ENCODE data around the gene KLHL12. TPM values are rescaled to one million over a fixed set of nuclear protein-coding genes. Genes with fewer than 3 reads are reported as not detected.

Gene KLHL12
- total RNA-seq, 1 experiment from 2014 or later: 33.8 TPM

GRCh38 chr1:202888221-202888530 is 38.9 kb downstream of the KLHL12 start:
- peak overlapping the region; percentile 80 for H3K4me2 ChIP-seq (ENCODE audit: low read length)
- ChIA-PET POLR2A (interaction anchor here (0.9 kb wide), 1 partner anchor 16 kb away, joined by 3 read pairs; no protein-coding TSS in a partner anchor), RAD21 (ENCODE audit: low non-redundant PET in 1 of 2, low total read pairs in 2 of 2, uncharacterized antibody in 2 of 2, unreplicated experiment in 2 of 2) (no interaction called here), CTCF (no interaction called here)
- H3K79me2 ChIP-seq (ENCODE audit: insufficient read depth, low read length): peaks cover 28% of the 10 kb centered on the region
- no peaks in the 10 kb centered on the region for H3K9me2 ChIP-seq (ENCODE audit: insufficient read depth)
- peaks cover 6 to 14% of the 10 kb centered on the region in 2 experiments; a peak in 3 of 4 replicates for H3K4me1 ChIP-seq (ENCODE audit: control insufficient read depth in 1 of 2, insufficient read depth in 2 of 2, low read length in 2 of 2)
- peak; percentile 4 for DNase-seq (ENCODE audit: low read depth, low spot score)
- no peaks in the 10 kb centered on the region for H3K9me3 ChIP-seq (ENCODE audit: control insufficient read depth in 1 of 2, insufficient read depth in 1 of 2, low read depth in 1 of 2, low read length in 2 of 2)
- H3K27ac ChIP-seq (ENCODE audit: low read depth, low read length): peak overlapping the region; percentile 90
- no TSS peak for BruUV-seq (replicated peaks)
- no peak overlapping the region for H2AFZ ChIP-seq (ENCODE audit: low read depth, low read length, poor library complexity, severe bottlenecking)
- H3K36me3 ChIP-seq (ENCODE audit: control insufficient read depth in 1 of 2, insufficient read depth in 2 of 2, low read length in 2 of 2): peaks cover 0 to 7% of the 10 kb centered on the region in 2 experiments; a peak in 2 of 4 replicates
- TF ChIP-seq, protein P1, sequence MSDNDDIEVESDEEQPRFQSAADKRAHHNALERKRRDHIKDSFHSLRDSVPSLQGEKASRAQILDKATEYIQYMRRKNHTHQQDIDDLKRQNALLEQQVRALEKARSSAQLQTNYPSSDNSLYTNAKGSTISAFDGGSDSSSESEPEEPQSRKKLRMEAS (IDR thresholded peaks at IDR 0.05): 0 out of 2 replicates have a peak, but pooled peaks have one; percentile 4
- TF ChIP-seq, protein P2, sequence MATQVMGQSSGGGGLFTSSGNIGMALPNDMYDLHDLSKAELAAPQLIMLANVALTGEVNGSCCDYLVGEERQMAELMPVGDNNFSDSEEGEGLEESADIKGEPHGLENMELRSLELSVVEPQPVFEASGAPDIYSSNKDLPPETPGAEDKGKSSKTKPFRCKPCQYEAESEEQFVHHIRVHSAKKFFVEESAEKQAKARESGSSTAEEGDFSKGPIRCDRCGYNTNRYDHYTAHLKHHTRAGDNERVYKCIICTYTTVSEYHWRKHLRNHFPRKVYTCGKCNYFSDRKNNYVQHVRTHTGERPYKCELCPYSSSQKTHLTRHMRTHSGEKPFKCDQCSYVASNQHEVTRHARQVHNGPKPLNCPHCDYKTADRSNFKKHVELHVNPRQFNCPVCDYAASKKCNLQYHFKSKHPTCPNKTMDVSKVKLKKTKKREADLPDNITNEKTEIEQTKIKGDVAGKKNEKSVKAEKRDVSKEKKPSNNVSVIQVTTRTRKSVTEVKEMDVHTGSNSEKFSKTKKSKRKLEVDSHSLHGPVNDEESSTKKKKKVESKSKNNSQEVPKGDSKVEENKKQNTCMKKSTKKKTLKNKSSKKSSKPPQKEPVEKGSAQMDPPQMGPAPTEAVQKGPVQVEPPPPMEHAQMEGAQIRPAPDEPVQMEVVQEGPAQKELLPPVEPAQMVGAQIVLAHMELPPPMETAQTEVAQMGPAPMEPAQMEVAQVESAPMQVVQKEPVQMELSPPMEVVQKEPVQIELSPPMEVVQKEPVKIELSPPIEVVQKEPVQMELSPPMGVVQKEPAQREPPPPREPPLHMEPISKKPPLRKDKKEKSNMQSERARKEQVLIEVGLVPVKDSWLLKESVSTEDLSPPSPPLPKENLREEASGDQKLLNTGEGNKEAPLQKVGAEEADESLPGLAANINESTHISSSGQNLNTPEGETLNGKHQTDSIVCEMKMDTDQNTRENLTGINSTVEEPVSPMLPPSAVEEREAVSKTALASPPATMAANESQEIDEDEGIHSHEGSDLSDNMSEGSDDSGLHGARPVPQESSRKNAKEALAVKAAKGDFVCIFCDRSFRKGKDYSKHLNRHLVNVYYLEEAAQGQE (IDR thresholded peaks at IDR 0.05; ENCODE audit: low read depth): no peak
- peak overlapping the region; percentile 75 for H3K9ac ChIP-seq (ENCODE audit: low read length)
- intact Hi-C loops (cut with micrococcal nuclease): loop anchor here (2.0 kb wide), 3 partner anchors 27 to 77 kb away; partner anchors contain the start of genes KLHL12 and PCAT6
- no peak for ATAC-seq
- peak overlapping the region; percentile 67 to 84 for H3K4me3 ChIP-seq (replicated peaks in 1 of 2; ENCODE audit: low read depth in 1 of 2, low read length in 2 of 2)
- H4K20me1 ChIP-seq (ENCODE audit: insufficient read depth): no peaks in the 10 kb centered on the region
- no peaks in the 10 kb centered on the region for H3K27me3 ChIP-seq (ENCODE audit: insufficient read depth, low read length)

GRCh38 chr1:202880961-202881460 is 46.0 kb downstream of the KLHL12 start:
- no peaks in the 10 kb centered on the region; the same call in 1 of the 2 replicates for H4K20me1 ChIP-seq (ENCODE audit: insufficient read depth)
- H3K9ac ChIP-seq (ENCODE audit: low read length): no peak overlapping the region
- H3K27me3 ChIP-seq (ENCODE audit: insufficient read depth, low read length): no peaks in the 10 kb centered on the region
- POLR2A ChIA-PET: no interaction called here
- no peaks in the 10 kb centered on the region for H3K9me2 ChIP-seq (ENCODE audit: insufficient read depth)
- no peaks in the 10 kb centered on the region for H3K4me1 ChIP-seq (ENCODE audit: control insufficient read depth in 1 of 2, insufficient read depth in 2 of 2, low read length in 2 of 2)
- no TSS peak for BruUV-seq (replicated peaks)
- CTCF ChIA-PET: interaction anchor here (0.6 kb wide), 1 partner anchor 372 kb away, joined by 4 read pairs; no protein-coding TSS in a partner anchor
- peaks cover 20% of the 10 kb centered on the region; the same call in 1 of the 2 replicates for H3K79me2 ChIP-seq (ENCODE audit: insufficient read depth, low read length)
- H3K36me3 ChIP-seq (ENCODE audit: control insufficient read depth in 1 of 2, insufficient read depth in 2 of 2, low read length in 2 of 2): peaks cover 3 to 9% of the 10 kb centered on the region in 2 experiments; a peak in 2 of 4 replicates
- H3K4me3 ChIP-seq (replicated peaks in 1 of 2; ENCODE audit: low read depth in 1 of 2, low read length in 2 of 2): no peak overlapping the region
- no peak overlapping the region for H3K4me2 ChIP-seq (ENCODE audit: low read length)
- H3K9me3 ChIP-seq (ENCODE audit: control insufficient read depth in 1 of 2, insufficient read depth in 1 of 2, low read depth in 1 of 2, low read length in 2 of 2): no peaks in the 10 kb centered on the region
- no peak overlapping the region for H3K27ac ChIP-seq (ENCODE audit: low read depth, low read length)
- RAD21 ChIA-PET (ENCODE audit: low non-redundant PET in 1 of 2, low total read pairs in 2 of 2, uncharacterized antibody in 2 of 2, unreplicated experiment in 2 of 2): no interaction called here
- H2AFZ ChIP-seq (ENCODE audit: low read depth, low read length, poor library complexity, severe bottlenecking): no peak overlapping the region
- DNase-seq (ENCODE audit: low read depth, low spot score) (no peak), ATAC-seq (no peak)
- intact Hi-C loops (cut with micrococcal nuclease): no loop called here
- TF ChIP-seq JUND (IDR thresholded peaks at IDR 0.05) (no peak), SP1 (IDR thresholded peaks at IDR 0.05; ENCODE audit: low read depth) (no peak), EGR1 (IDR thresholded peaks at IDR 0.05; ENCODE audit: low read depth) (no peak), FOSL1 (IDR thresholded peaks at IDR 0.05; ENCODE audit: low read depth) (no peak), SRF (IDR thresholded peaks at IDR 0.05; ENCODE audit: low read depth) (no peak), CEBPB (IDR thresholded peaks at IDR 0.05; ENCODE audit: low read depth) (no peak), POLR2A (IDR thresholded peaks at IDR 0.05; ENCODE audit: borderline replicate concordance, extremely low read depth, insufficient read depth, insufficient read length) (no peak), ZBTB33 (IDR thresholded peaks at IDR 0.05; ENCODE audit: extremely low read depth, insufficient replicate concordance, low read length) (no peak), ZFX (IDR thresholded peaks at IDR 0.05) (no peak)
- TF ChIP-seq, protein P3, sequence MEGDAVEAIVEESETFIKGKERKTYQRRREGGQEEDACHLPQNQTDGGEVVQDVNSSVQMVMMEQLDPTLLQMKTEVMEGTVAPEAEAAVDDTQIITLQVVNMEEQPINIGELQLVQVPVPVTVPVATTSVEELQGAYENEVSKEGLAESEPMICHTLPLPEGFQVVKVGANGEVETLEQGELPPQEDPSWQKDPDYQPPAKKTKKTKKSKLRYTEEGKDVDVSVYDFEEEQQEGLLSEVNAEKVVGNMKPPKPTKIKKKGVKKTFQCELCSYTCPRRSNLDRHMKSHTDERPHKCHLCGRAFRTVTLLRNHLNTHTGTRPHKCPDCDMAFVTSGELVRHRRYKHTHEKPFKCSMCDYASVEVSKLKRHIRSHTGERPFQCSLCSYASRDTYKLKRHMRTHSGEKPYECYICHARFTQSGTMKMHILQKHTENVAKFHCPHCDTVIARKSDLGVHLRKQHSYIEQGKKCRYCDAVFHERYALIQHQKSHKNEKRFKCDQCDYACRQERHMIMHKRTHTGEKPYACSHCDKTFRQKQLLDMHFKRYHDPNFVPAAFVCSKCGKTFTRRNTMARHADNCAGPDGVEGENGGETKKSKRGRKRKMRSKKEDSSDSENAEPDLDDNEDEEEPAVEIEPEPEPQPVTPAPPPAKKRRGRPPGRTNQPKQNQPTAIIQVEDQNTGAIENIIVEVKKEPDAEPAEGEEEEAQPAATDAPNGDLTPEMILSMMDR (IDR thresholded peaks at IDR 0.05 in 2 of 3, conservative IDR thresholded peaks at IDR 0.05 in 1 of 3; ENCODE audit: borderline replicate concordance in 1 of 3, insufficient read depth in 1 of 3, low read depth in 2 of 3, low read length in 2 of 3): no peak
- TF ChIP-seq, protein P4, sequence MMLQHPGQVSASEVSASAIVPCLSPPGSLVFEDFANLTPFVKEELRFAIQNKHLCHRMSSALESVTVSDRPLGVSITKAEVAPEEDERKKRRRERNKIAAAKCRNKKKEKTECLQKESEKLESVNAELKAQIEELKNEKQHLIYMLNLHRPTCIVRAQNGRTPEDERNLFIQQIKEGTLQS (IDR thresholded peaks at IDR 0.05): no peak
